Measurements from ENCODE around the gene RPL22L1.

Gene RPL22L1

DNA sequence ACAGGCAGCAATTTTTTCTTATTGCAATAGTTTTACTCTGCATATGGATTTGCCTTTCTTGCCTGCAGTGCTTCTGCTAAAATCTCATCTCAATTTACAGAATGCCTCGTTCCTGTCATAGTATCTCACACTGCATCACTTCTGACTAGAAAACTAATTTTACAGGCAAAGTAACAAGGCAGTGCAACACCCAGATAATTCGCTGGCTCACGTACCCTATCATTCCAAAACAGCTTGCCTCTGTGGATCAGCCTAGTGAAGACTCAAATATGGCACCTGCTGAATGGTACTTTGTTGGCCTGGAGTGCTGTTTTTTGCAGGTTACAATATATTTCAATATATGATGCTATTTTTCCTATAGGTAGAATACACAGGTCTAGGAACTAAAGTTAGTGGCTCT, 33.1 kb upstream of the RPL22L1 start:
- Histone ChIP-seq H3K36me3 (ENCODE audit: control insufficient read depth in 2 of 2, insufficient read depth in 1 of 2, low read length in 2 of 2) (peaks cover 0 to 10% of the 10 kb centered on the region in 2 experiments; a peak in 1 of 3 replicates), H3K27ac (ENCODE audit: extremely low read depth, low read depth, low read length) (no peak overlapping the region), H3K4me3 (ENCODE audit: low read depth, low read length) (no peak overlapping the region), H3K9me3 (ENCODE audit: control insufficient read depth, insufficient read depth, low read depth, low read length) (no peaks in the 10 kb centered on the region), H3K4me1 (ENCODE audit: control insufficient read depth, insufficient read depth, low read length) (no peaks in the 10 kb centered on the region)
- TF ChIP-seq ZNF223 (tag by site-specific recombination; IDR thresholded peaks at IDR 0.05) (no peak), ZFP37 (tag by site-specific recombination; IDR thresholded peaks at IDR 0.05) (no peak), ZNF596 (tag by site-specific recombination; IDR thresholded peaks at IDR 0.05) (no peak), ZNF19 (tag by site-specific recombination; IDR thresholded peaks at IDR 0.05; ENCODE audit: low read depth) (no peak), ZNF677 (tag by site-specific recombination; IDR thresholded peaks at IDR 0.05) (no peak), ZNF837 (tag by site-specific recombination; IDR thresholded peaks at IDR 0.05) (no peak), ZBTB1 (tag by site-specific recombination; IDR thresholded peaks at IDR 0.05) (no peak), GLI2 (tag by site-specific recombination; IDR thresholded peaks at IDR 0.05; ENCODE audit: borderline replicate concordance, low read depth) (no peak)
- TF ChIP-seq, protein P1, sequence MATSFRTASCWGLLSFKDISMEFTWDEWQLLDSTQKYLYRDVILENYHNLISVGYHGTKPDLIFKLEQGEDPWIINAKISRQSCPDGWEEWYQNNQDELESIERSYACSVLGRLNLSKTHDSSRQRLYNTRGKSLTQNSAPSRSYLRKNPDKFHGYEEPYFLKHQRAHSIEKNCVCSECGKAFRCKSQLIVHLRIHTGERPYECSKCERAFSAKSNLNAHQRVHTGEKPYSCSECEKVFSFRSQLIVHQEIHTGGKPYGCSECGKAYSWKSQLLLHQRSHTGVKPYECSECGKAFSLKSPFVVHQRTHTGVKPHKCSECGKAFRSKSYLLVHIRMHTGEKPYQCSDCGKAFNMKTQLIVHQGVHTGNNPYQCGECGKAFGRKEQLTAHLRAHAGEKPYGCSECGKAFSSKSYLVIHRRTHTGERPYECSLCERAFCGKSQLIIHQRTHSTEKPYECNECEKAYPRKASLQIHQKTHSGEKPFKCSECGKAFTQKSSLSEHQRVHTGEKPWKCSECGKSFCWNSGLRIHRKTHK (tag by site-specific recombination; IDR thresholded peaks at IDR 0.05): no peak
- TF ChIP-seq, protein P2, sequence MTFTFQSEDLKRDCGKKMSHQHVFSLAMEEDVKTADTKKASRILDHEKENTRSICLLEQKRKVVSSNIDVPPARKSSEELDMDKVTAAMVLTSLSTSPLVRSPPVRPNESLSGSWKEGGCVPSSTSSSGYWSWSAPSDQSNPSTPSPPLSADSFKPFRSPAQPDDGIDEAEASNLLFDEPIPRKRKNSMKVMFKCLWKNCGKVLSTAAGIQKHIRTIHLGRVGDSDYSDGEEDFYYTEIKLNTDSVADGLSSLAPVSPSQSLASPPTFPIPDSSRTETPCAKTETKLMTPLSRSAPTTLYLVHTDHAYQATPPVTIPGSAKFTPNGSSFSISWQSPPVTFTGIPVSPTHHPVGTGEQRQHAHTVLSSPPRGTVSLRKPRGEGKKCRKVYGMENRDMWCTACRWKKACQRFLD (tag by site-specific recombination; IDR thresholded peaks at IDR 0.05): no peak
- TF ChIP-seq, protein P3, sequence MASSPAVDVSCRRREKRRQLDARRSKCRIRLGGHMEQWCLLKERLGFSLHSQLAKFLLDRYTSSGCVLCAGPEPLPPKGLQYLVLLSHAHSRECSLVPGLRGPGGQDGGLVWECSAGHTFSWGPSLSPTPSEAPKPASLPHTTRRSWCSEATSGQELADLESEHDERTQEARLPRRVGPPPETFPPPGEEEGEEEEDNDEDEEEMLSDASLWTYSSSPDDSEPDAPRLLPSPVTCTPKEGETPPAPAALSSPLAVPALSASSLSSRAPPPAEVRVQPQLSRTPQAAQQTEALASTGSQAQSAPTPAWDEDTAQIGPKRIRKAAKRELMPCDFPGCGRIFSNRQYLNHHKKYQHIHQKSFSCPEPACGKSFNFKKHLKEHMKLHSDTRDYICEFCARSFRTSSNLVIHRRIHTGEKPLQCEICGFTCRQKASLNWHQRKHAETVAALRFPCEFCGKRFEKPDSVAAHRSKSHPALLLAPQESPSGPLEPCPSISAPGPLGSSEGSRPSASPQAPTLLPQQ (tag by site-specific recombination; IDR thresholded peaks at IDR 0.05): no peak
- TF ChIP-seq, protein P4, sequence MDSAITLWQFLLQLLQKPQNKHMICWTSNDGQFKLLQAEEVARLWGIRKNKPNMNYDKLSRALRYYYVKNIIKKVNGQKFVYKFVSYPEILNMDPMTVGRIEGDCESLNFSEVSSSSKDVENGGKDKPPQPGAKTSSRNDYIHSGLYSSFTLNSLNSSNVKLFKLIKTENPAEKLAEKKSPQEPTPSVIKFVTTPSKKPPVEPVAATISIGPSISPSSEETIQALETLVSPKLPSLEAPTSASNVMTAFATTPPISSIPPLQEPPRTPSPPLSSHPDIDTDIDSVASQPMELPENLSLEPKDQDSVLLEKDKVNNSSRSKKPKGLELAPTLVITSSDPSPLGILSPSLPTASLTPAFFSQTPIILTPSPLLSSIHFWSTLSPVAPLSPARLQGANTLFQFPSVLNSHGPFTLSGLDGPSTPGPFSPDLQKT (IDR thresholded peaks at IDR 0.05; ENCODE audit: borderline replicate concordance, low read depth, low read length): no peak
- ChIA-PET CTCF (no interaction called here), POLR2A (no interaction called here)

DNA sequence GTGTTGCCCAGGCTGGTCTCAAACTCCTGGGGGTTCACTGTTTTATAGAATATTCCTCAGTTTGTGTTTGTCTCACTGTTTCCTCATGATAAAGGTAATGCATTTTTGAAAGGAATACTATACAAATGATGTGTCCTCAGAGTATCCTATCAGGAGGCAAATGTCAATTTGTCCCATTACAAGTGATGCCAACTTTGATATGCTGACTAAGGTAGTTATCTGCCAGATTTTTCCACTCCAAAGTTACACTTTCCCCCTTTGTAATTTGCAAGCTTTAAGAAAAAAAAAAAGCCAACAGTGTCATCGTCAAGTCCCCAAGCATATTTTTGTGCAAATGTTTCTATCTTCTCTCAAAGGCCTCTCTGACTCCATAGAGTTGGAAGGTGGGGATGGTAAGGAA, 29.5 kb upstream of the RPL22L1 start:
- Histone ChIP-seq H3K27ac (ENCODE audit: extremely low read depth, low read depth, low read length) (no peak overlapping the region), H3K4me1 (ENCODE audit: control insufficient read depth, insufficient read depth, low read length) (no peaks in the 10 kb centered on the region), H3K9me3 (ENCODE audit: control insufficient read depth, insufficient read depth, low read depth, low read length) (no peaks in the 10 kb centered on the region), H3K36me3 (ENCODE audit: control insufficient read depth in 2 of 2, insufficient read depth in 1 of 2, low read length in 2 of 2) (peaks cover 0 to 14% of the 10 kb centered on the region in 2 experiments; a peak in 1 of 3 replicates), H3K4me3 (ENCODE audit: low read depth, low read length) (no peak overlapping the region)
- CTCF ChIA-PET: no interaction called here
- POLR2A ChIA-PET: interaction anchor here (0.6 kb wide), 1 partner anchor 49 kb away, joined by 5 read pairs; no protein-coding TSS in a partner anchor
- TF ChIP-seq ZNF184 (tag by site-specific recombination; IDR thresholded peaks at IDR 0.05): no peak
- no peak for TF ChIP-seq ZNF221 (tag by site-specific recombination; IDR thresholded peaks at IDR 0.05; ENCODE audit: borderline replicate concordance)
- no peak for TF ChIP-seq ZNF335 (tag by site-specific recombination; conservative IDR thresholded peaks at IDR 0.05)
- TF ChIP-seq, protein P5, sequence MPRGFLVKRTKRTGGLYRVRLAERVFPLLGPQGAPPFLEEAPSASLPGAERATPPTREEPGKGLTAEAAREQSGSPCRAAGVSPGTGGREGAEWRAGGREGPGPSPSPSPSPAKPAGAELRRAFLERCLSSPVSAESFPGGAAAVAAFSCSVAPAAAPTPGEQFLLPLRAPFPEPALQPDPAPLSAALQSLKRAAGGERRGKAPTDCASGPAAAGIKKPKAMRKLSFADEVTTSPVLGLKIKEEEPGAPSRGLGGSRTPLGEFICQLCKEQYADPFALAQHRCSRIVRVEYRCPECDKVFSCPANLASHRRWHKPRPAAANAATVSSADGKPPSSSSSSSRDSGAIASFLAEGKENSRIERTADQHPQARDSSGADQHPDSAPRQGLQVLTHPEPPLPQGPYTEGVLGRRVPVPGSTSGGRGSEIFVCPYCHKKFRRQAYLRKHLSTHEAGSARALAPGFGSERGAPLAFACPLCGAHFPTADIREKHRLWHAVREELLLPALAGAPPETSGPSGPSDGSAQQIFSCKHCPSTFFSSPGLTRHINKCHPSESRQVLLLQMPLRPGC (tag by site-specific recombination; IDR thresholded peaks at IDR 0.05): no peak
- no peak for TF ChIP-seq ZNF654 (tag by site-specific recombination; IDR thresholded peaks at IDR 0.05; ENCODE audit: low read depth)
- TF ChIP-seq ZNF670 (tag by site-specific recombination; IDR thresholded peaks at IDR 0.05; ENCODE audit: low read depth): no peak
- no peak for TF ChIP-seq ZNF596 (tag by site-specific recombination; IDR thresholded peaks at IDR 0.05)
- TF ChIP-seq, protein P4 (IDR thresholded peaks at IDR 0.05; ENCODE audit: borderline replicate concordance, low read depth, low read length): no peak
- TF ChIP-seq, protein P6, sequence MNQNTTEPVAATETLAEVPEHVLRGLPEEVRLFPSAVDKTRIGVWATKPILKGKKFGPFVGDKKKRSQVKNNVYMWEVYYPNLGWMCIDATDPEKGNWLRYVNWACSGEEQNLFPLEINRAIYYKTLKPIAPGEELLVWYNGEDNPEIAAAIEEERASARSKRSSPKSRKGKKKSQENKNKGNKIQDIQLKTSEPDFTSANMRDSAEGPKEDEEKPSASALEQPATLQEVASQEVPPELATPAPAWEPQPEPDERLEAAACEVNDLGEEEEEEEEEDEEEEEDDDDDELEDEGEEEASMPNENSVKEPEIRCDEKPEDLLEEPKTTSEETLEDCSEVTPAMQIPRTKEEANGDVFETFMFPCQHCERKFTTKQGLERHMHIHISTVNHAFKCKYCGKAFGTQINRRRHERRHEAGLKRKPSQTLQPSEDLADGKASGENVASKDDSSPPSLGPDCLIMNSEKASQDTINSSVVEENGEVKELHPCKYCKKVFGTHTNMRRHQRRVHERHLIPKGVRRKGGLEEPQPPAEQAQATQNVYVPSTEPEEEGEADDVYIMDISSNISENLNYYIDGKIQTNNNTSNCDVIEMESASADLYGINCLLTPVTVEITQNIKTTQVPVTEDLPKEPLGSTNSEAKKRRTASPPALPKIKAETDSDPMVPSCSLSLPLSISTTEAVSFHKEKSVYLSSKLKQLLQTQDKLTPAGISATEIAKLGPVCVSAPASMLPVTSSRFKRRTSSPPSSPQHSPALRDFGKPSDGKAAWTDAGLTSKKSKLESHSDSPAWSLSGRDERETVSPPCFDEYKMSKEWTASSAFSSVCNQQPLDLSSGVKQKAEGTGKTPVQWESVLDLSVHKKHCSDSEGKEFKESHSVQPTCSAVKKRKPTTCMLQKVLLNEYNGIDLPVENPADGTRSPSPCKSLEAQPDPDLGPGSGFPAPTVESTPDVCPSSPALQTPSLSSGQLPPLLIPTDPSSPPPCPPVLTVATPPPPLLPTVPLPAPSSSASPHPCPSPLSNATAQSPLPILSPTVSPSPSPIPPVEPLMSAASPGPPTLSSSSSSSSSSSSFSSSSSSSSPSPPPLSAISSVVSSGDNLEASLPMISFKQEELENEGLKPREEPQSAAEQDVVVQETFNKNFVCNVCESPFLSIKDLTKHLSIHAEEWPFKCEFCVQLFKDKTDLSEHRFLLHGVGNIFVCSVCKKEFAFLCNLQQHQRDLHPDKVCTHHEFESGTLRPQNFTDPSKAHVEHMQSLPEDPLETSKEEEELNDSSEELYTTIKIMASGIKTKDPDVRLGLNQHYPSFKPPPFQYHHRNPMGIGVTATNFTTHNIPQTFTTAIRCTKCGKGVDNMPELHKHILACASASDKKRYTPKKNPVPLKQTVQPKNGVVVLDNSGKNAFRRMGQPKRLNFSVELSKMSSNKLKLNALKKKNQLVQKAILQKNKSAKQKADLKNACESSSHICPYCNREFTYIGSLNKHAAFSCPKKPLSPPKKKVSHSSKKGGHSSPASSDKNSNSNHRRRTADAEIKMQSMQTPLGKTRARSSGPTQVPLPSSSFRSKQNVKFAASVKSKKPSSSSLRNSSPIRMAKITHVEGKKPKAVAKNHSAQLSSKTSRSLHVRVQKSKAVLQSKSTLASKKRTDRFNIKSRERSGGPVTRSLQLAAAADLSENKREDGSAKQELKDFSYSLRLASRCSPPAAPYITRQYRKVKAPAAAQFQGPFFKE (tag by site-specific recombination; IDR thresholded peaks at IDR 0.05; ENCODE audit: borderline replicate concordance): no peak
- no peak for TF ChIP-seq HOXA7 (CRISPR knock-in tag; IDR thresholded peaks at IDR 0.05; ENCODE audit: borderline replicate concordance)
